IMR-90 (cell line): ENCODE results near the gene PPIL4. TPM values are rescaled to one million over a fixed set of nuclear protein-coding genes. Genes with fewer than 3 reads are reported as not detected.

ENCODE experiments used
- ATAC-seq: fragments of 200-7000 bp; cut with Tn5 transposase; 2 replicates; pipeline ENCODE4 v1.9.1; 2020; ENCODE audit warnings: low read depth, mild to moderate bottlenecking, moderate library complexity
- BruUV-seq: library from RNA; stranded (reverse); fragments of 400-500 nt; replicated peaks from 2 replicates; lab custom pipeline; 2021; lab: Mats Ljungman, UMichigan
- CTCF ChIA-PET: fragments of 300-600 bp; formaldehyde crosslinking; extraction: SDS; loops from one replicate; lab custom pipeline; 2021; ENCODE audit warnings: antibody characterized with exemption; lab: Yijun Ruan, JAX
- POLR2A ChIA-PET: fragments of 300-600 bp; sonication (Branson Sonifier 250); formaldehyde crosslinking; loops from one replicate; lab custom pipeline; 2022; ENCODE audit warnings: antibody characterized with exemption; ENCODE audit not compliant: unreplicated experiment; lab: Charles Lee
- DNase-seq: peaks from one replicate; pipeline ENCODE4 v3.0.0; 2013
- H2AFZ ChIP-seq: replicated peaks from 2 replicates; pipeline ENCODE3; 2013; ENCODE audit warnings: low read length, mild to moderate bottlenecking; ENCODE audit not compliant: poor library complexity
- H2AK5ac ChIP-seq: 2 replicates; pipeline ENCODE4 v1.6.1; 2013; ENCODE audit warnings: low read depth, low read length, inconsistent platforms
- H2AK9ac ChIP-seq: replicated peaks from 2 replicates; pipeline ENCODE3; 2013; ENCODE audit warnings: mild to moderate bottlenecking, low read depth, low read length, moderate library complexity; ENCODE audit not compliant: poor library complexity
- H2BK120ac ChIP-seq: 2 replicates; pipeline ENCODE4 v1.6.1; 2013; ENCODE audit warnings: low read depth, low read length, inconsistent platforms
- H2BK15ac ChIP-seq: 3 replicates; pipeline ENCODE4 v1.6.1; 2013; ENCODE audit warnings: low read depth, low read length, inconsistent platforms
- H2BK20ac ChIP-seq: 2 replicates; pipeline ENCODE4 v1.6.1; 2013; ENCODE audit warnings: low read depth, mild to moderate bottlenecking, inconsistent platforms, low read length, moderate library complexity
- H2BK5ac ChIP-seq: 2 replicates; pipeline ENCODE4 v1.6.1; 2013; ENCODE audit warnings: mild to moderate bottlenecking, low read depth, low read length, inconsistent platforms; ENCODE audit not compliant: poor library complexity, severe bottlenecking
- H3K14ac ChIP-seq: replicated peaks from 2 replicates; pipeline ENCODE4 v1.6.1; 2013; ENCODE audit warnings: low read depth, low read length, inconsistent platforms
- H3K18ac ChIP-seq: 2 replicates; pipeline ENCODE4 v1.6.1; 2013; ENCODE audit warnings: low read depth, low read length, control low read depth
- H3K23ac ChIP-seq: 2 replicates; pipeline ENCODE4 v1.6.1; 2013; ENCODE audit warnings: low read depth, low read length, inconsistent platforms
- H3K27ac ChIP-seq: 2 replicates; pipeline ENCODE4 v1.5.1; 2013; ENCODE audit warnings: mild to moderate bottlenecking, control low read depth, low read length; ENCODE audit not compliant: insufficient read depth
- H3K27me3 ChIP-seq: 2 replicates; pipeline ENCODE4 v1.6.1; 2013; ENCODE audit warnings: low read length; ENCODE audit not compliant: control insufficient read depth, insufficient read depth
- H3K36me3 ChIP-seq: 2 replicates; pipeline ENCODE4 v1.6.1; 2013; ENCODE audit warnings: low read length, mixed read lengths; ENCODE audit not compliant: control insufficient read depth, insufficient read depth
- H3K4ac ChIP-seq: 2 replicates; pipeline ENCODE4 v1.6.1; 2013; ENCODE audit warnings: low read depth, low read length, inconsistent platforms
- H3K4me1 ChIP-seq: 2 replicates; pipeline ENCODE4 v1.6.1; 2013; ENCODE audit warnings: low read length, mixed read lengths; ENCODE audit not compliant: control insufficient read depth, insufficient read depth
- H3K4me2 ChIP-seq: 2 replicates; pipeline ENCODE4 v1.6.1; 2013; ENCODE audit warnings: low read depth, mild to moderate bottlenecking, control low read depth, low read length, moderate library complexity
- H3K4me3 ChIP-seq: 2 replicates; pipeline ENCODE4 v1.5.1; 2013; ENCODE audit warnings: low read depth, mild to moderate bottlenecking, control low read depth, low read length, moderate library complexity; ENCODE audit not compliant: insufficient read depth
- H3K56ac ChIP-seq: 2 replicates; pipeline ENCODE4 v1.6.1; 2013; ENCODE audit warnings: low read length, inconsistent platforms; ENCODE audit not compliant: insufficient read depth; ENCODE audit errors: extremely low read depth
- H3K79me1 ChIP-seq, 2 experiments: 2 replicates each; pipeline ENCODE4 v1.6.1; 2013; ENCODE audit warnings: low read length in 2 of 2, inconsistent platforms in 1 of 2, low read depth in 1 of 2
- H3K9ac ChIP-seq: 2 replicates; pipeline ENCODE4 v1.6.1; 2013; ENCODE audit warnings: low read depth, low read length, control low read depth
- H3K9me1 ChIP-seq: 2 replicates; pipeline ENCODE4 v1.6.1; 2013; ENCODE audit warnings: low read length, inconsistent platforms; ENCODE audit not compliant: insufficient read depth
- H3K9me3 ChIP-seq: 2 replicates; pipeline ENCODE4 v1.6.1; 2013; ENCODE audit warnings: low read length; ENCODE audit not compliant: control insufficient read depth, insufficient read depth
- H4K20me1 ChIP-seq: 2 replicates; pipeline ENCODE4 v1.6.1; 2013; ENCODE audit warnings: low read length, inconsistent platforms; ENCODE audit not compliant: insufficient read depth
- H4K5ac ChIP-seq: 2 replicates; pipeline ENCODE4 v1.6.1; 2013; ENCODE audit warnings: mild to moderate bottlenecking, low read depth, low read length, control low read depth
- H4K8ac ChIP-seq, 2 experiments: 2 replicates each; pipeline ENCODE4 v1.6.1; 2013; ENCODE audit warnings: low read depth in 2 of 2, low read length in 2 of 2, control low read depth in 1 of 2, inconsistent platforms in 1 of 2
- H4K91ac ChIP-seq: 2 replicates; pipeline ENCODE4 v1.6.1; 2013; ENCODE audit warnings: low read depth, low read length, inconsistent platforms; ENCODE audit not compliant: insufficient read depth
- NFE2L2 ChIP-seq: fragments of 150-350 bp; IDR thresholded peaks from 2 replicates; pipeline ENCODE4 v1.6.1; 2016; ENCODE audit warnings: low read depth, mild to moderate bottlenecking, low read length
- WGBS, 2 experiments: methylation state at CpG; one replicate each; pipeline versions ENCODE4 v1.1.5 to v1.1.7; 2013; ENCODE audit warnings: missing lambda C conversion rate in 2 of 2; ENCODE audit not compliant: insufficient read length in 1 of 2; ENCODE audit errors: extremely low coverage in 2 of 2; 5-methylcytosine and 5-hydroxymethylcytosine counted together
- dilution Hi-C: fragments of 300-500 bp; cut with HindIII; formaldehyde crosslinking; loops from one replicate; pipeline ENCODE4 v1.14.3; 2018; ENCODE audit warnings: low sequenced_read_pairs; ENCODE audit not compliant: unreplicated experiment
- in situ Hi-C: fragments of 300-500 bp; cut with MboI; formaldehyde crosslinking; loops from 3 replicates; pipeline ENCODE4 v1.14.3; 2019; ENCODE audit warnings: low sequenced_read_pairs, inconsistent platforms, mixed read lengths
- intact Hi-C: fragments of 100-400 bp; cut with micrococcal nuclease; formaldehyde crosslinking; loops from 2 replicates; pipeline ENCODE4 v1.10.0; 2022
- polyA plus RNA-seq, 3 experiments: library from polyadenylated mRNA; depleted of rRNA; stranded (reverse); fragments of >200 nt; gene quantifications; 2 replicates each; pipeline ENCODE4 v1.2.3, GENCODE V29; 2012; ENCODE audit warnings: low replicate concordance in 1 of 3
- total RNA-seq: library from RNA; depleted of rRNA; stranded (reverse); fragments of >200 nt; gene quantifications from 2 replicates; pipeline ENCODE4 v1.2.3, GENCODE V29; 2012

PPIL4 gene
- total and polyA plus RNA-seq, 2 of the 4 experiments (the other 2 are of a cell fraction): 10.6 to 13.3 TPM

GRCh38 chr6:149477544-149477943 is 68.3 kb downstream of the PPIL4 start:
- ATAC-seq: no peak

More at GRCh38 chr6:149477544-149477943, 68.3 kb downstream of the PPIL4 start:
- H2AK5ac ChIP-seq: no peak overlapping the region
- no peak overlapping the region for H3K27ac ChIP-seq
- no peak overlapping the region for H4K5ac ChIP-seq
- in situ Hi-C loops: no loop called here
- no peaks in the 10 kb centered on the region for H3K4me1 ChIP-seq
- H3K9me3 ChIP-seq: no peaks in the 10 kb centered on the region
- no peak overlapping the region for H4K91ac ChIP-seq
- H3K9ac ChIP-seq: no peak overlapping the region
- POLR2A ChIA-PET: no interaction called here
- H3K4me2 ChIP-seq: no peak overlapping the region
- dilution Hi-C loops: no loop called here
- H3K79me1 ChIP-seq: no peaks in the 10 kb centered on the region
- WGBS, 2 experiments: no CpG with 5 or more reads among the region's 5 CpGs
- H2AK9ac ChIP-seq: no peak overlapping the region
- no peak overlapping the region for H3K14ac ChIP-seq
- no peaks in the 10 kb centered on the region for H4K20me1 ChIP-seq
- DNase-seq: no peak
- TF ChIP-seq NFE2L2: no peak
- no peak overlapping the region for H2AFZ ChIP-seq
- H2BK120ac ChIP-seq: no peak overlapping the region
- no peak overlapping the region for H3K23ac ChIP-seq
- H4K8ac ChIP-seq: no peak overlapping the region
- CTCF ChIA-PET: no interaction called here
- no peaks in the 10 kb centered on the region for H3K9me1 ChIP-seq
- no peak overlapping the region for H2BK5ac ChIP-seq
- no TSS peak for BruUV-seq
- no peak overlapping the region for H3K4me3 ChIP-seq
- no peak overlapping the region for H3K4ac ChIP-seq
- H3K56ac ChIP-seq: no peak overlapping the region
- H3K36me3 ChIP-seq: no peaks in the 10 kb centered on the region
- no peak overlapping the region for H2BK15ac ChIP-seq
- peaks cover 10% of the 10 kb centered on the region; the same call in 1 of the 2 replicates for H3K27me3 ChIP-seq
- no peak overlapping the region for H3K18ac ChIP-seq
- intact Hi-C loops: no loop called here
- H2BK20ac ChIP-seq: no peak overlapping the region
